SK-N-SH (cell line): ENCODE results near the gene ORM1.

Experiments
- CTCF ChIP-seq: fragments of 200-600 bp; sonication (generic); IDR thresholded peaks from 2 replicates; pipeline ENCODE4 v1.6.1; 2017; ENCODE audit warnings: antibody characterized with exemption, mild to moderate bottlenecking, moderate library complexity
- EZH2phosphoT487 ChIP-seq: fragments of 200-600 bp; sonication (generic); IDR thresholded peaks from 2 replicates; pipeline ENCODE4 v1.6.1; 2017; ENCODE audit warnings: low read depth, mixed run types, mild to moderate bottlenecking, antibody characterized with exemption, moderate library complexity, borderline replicate concordance
- FOXM1 ChIP-seq: IDR thresholded peaks from 2 replicates; pipeline ENCODE4 v1.4.0; 2012; ENCODE audit warnings: low read depth, mild to moderate bottlenecking
- GATA2 ChIP-seq: sonication (generic); formaldehyde crosslinking; IDR thresholded peaks from 2 replicates; pipeline ENCODE4 v1.5.0; 2020; ENCODE audit warnings: mild to moderate bottlenecking, missing genetic modification reagents
- MAX ChIP-seq: IDR thresholded peaks from 2 replicates; pipeline ENCODE4 v1.4.0; 2012; ENCODE audit warnings: low read depth
- NRF1 ChIP-seq: IDR thresholded peaks from 2 replicates; pipeline ENCODE4 v1.6.1; 2012; ENCODE audit warnings: low read depth, mild to moderate bottlenecking, low read length
- RAD21 ChIP-seq: IDR thresholded peaks from 2 replicates; pipeline ENCODE4 v1.6.1; 2012; ENCODE audit warnings: mild to moderate bottlenecking, low read length
- RCOR1 ChIP-seq: fragments of 150-350 bp; IDR thresholded peaks from 2 replicates; pipeline ENCODE4 v1.6.1; 2017; ENCODE audit warnings: antibody characterized with exemption, low read length
- REST ChIP-seq: IDR thresholded peaks from 2 replicates; pipeline ENCODE4 v1.6.1; 2012; ENCODE audit warnings: mild to moderate bottlenecking, low read depth, low read length, moderate library complexity
- SIN3A ChIP-seq: IDR thresholded peaks from 2 replicates; pipeline ENCODE4 v1.6.1; 2012; ENCODE audit warnings: low read depth, mild to moderate bottlenecking, low read length, moderate library complexity, borderline replicate concordance
- TEAD4 ChIP-seq: IDR thresholded peaks from 2 replicates; pipeline ENCODE4 v1.4.0; 2012; ENCODE audit warnings: mild to moderate bottlenecking, borderline replicate concordance; ENCODE audit not compliant: insufficient read depth
- USF1 ChIP-seq: IDR thresholded peaks from 2 replicates; pipeline ENCODE4 v1.4.0; 2012; ENCODE audit warnings: low read depth, borderline replicate concordance
- USF2 ChIP-seq: fragments of 150-350 bp; IDR thresholded peaks from 2 replicates; pipeline ENCODE4 v1.6.1; 2017; ENCODE audit warnings: antibody characterized with exemption, low read length, low read depth, borderline replicate concordance

GRCh38 chr9:114342755-114343440 lies 20.0 kb downstream of the ORM1 start:
- TF ChIP-seq CTCF (no peak), EZH2phosphoT487 (no peak), GATA2 (no peak), TEAD4 (no peak), MAX (no peak), SIN3A (no peak), REST (no peak), USF2 (no peak), NRF1 (no peak), USF1 (no peak), FOXM1 (no peak), RCOR1 (no peak), RAD21 (no peak)
